ENCODE measurements around the gene DCLK3.

DCLK3 gene

DNA sequence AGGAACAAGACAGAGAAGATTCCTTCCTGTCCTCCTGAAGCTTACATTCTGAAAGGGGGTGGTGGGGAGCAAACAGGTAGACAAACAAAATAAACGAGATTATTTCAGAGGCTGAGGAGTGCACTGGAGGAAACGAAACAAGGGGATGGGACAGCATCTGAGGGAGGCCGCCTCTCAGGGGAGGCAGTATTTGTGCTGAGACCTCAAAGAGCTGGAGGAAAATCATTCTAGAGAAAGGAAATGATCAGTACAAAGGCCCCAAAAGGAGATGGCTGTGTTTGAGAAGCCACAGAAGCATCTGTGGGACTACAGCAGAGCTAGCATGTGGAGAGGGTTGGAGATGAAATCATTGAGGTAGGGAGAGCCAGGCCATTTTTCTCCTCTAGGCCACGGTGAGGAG is 55.1 kb downstream of the DCLK3 start:
- intact Hi-C loops (cut with DNase I; ENCODE audit: low total_unique reads): no loop called here

DNA sequence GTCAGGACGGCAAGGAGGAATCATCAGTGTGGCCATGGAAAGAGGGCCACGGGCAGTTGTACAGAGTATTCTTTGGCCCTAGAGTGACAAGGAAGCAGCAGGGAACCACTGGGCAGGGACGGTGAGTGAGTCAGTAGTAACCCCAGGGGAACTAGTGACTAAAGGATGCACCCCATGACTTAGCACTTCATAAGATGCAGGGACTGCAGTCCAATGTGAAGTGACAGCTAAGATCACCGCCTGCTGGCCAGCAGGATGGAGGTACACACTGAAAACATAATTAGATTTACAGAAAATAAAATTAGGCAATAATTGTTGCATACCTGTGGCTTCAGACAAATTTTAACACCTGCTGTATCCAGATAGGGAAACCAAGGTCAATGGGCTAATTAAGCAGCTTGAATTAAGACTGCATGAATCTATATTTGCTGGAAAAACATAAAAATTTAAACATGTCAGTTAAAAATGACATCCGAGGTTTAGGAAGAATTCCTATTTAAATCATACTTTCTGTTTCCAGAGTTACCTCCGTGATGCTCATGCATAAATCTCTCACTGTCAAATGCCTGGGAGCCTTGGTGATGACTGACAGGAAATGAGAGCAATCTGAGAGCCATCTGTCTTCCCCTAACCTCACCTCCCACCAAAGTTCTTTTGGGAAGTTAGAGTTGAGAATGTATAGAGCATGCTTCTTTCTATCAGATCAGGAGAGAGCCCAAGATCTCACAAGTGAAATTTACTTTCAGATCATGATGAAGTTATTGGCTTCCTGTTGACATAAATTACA is 56.5 kb downstream of the DCLK3 start:
- TF ChIP-seq, protein P1, sequence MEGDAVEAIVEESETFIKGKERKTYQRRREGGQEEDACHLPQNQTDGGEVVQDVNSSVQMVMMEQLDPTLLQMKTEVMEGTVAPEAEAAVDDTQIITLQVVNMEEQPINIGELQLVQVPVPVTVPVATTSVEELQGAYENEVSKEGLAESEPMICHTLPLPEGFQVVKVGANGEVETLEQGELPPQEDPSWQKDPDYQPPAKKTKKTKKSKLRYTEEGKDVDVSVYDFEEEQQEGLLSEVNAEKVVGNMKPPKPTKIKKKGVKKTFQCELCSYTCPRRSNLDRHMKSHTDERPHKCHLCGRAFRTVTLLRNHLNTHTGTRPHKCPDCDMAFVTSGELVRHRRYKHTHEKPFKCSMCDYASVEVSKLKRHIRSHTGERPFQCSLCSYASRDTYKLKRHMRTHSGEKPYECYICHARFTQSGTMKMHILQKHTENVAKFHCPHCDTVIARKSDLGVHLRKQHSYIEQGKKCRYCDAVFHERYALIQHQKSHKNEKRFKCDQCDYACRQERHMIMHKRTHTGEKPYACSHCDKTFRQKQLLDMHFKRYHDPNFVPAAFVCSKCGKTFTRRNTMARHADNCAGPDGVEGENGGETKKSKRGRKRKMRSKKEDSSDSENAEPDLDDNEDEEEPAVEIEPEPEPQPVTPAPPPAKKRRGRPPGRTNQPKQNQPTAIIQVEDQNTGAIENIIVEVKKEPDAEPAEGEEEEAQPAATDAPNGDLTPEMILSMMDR (IDR thresholded peaks at IDR 0.05): no peak
- Histone ChIP-seq H3K36me3 (no peaks in the 10 kb centered on the region), H3K4me1 (no peaks in the 10 kb centered on the region), H3K4me3 (no peak overlapping the region), H3K9me3 (no peaks in the 10 kb centered on the region), H3K27ac (no peak overlapping the region), H3K27me3 (no peaks in the 10 kb centered on the region)
- intact Hi-C loops (cut with DNase I; ENCODE audit: low total_unique reads): no loop called here
- no peak for DNase-seq

More for the DNA sequence above, 55.1 kb downstream of the DCLK3 start:
- H3K4me3 ChIP-seq: no peak overlapping the region
- no peak overlapping the region for H3K27ac ChIP-seq
- H3K36me3 ChIP-seq: no peaks in the 10 kb centered on the region
- no peaks in the 10 kb centered on the region for H3K27me3 ChIP-seq
- no peaks in the 10 kb centered on the region for H3K4me1 ChIP-seq
- no peak for DNase-seq
- no peaks in the 10 kb centered on the region for H3K9me3 ChIP-seq
- TF ChIP-seq, protein P1 (IDR thresholded peaks at IDR 0.05): no peak

DNA sequence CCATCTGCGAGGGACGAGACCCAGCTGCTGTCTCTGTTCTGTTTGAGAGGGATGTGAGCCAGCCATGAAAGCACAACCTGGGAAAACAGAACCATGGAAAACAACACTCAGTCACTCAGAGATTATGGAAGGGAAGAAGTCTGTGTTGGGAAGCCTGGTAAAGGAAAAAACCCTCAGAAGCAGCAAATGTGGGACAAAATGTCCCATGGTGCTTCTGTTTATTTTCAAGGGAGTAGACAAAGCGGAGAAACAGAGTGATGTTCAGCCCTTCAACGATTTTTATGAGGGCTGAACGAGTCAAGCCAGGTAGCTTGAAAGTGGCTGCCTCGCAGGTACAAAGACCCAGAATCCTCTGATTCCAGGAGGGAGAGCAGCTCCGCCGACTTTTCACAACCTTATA is 59.3 kb downstream of the DCLK3 start:
- intact Hi-C loops (cut with DNase I; ENCODE audit: low total_unique reads): no loop called here
- H3K4me1 ChIP-seq: no peaks in the 10 kb centered on the region

DNA sequence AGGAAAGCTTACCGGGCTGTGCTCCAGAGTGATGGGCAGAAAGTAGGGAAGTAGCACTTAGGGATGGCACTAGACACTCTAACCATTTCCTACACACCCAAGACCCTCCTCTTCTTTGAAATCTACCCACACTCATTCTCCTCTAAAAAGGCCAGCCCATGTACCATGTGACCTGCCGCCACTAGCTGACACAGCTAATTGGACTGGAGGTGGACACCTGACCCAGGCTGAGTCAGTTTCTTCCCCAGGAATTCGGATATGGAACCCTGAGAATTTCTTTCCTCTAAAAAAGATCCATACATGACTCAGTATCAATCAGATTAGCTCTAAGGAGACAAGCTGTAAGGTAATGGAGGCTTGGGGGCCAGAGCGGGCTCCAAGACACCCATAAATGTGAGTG is 60.1 kb downstream of the DCLK3 start:
- H3K27me3 ChIP-seq: no peaks in the 10 kb centered on the region
- no peaks in the 10 kb centered on the region for H3K36me3 ChIP-seq
- H3K4me1 ChIP-seq: no peaks in the 10 kb centered on the region
- no peak overlapping the region for H3K27ac ChIP-seq
- intact Hi-C loops (cut with DNase I; ENCODE audit: low total_unique reads): no loop called here
- H3K9me3 ChIP-seq: no peaks in the 10 kb centered on the region
- TF ChIP-seq, protein P1 (IDR thresholded peaks at IDR 0.05): no peak
- H3K4me3 ChIP-seq: no peak overlapping the region
- no peak for DNase-seq

More for the DNA sequence above, 59.3 kb downstream of the DCLK3 start:
- Histone ChIP-seq H3K27ac (no peak overlapping the region), H3K36me3 (no peaks in the 10 kb centered on the region), H3K4me3 (no peak overlapping the region), H3K9me3 (no peaks in the 10 kb centered on the region), H3K27me3 (no peaks in the 10 kb centered on the region)
- no peak for DNase-seq
- TF ChIP-seq, protein P1 (IDR thresholded peaks at IDR 0.05): no peak

DNA sequence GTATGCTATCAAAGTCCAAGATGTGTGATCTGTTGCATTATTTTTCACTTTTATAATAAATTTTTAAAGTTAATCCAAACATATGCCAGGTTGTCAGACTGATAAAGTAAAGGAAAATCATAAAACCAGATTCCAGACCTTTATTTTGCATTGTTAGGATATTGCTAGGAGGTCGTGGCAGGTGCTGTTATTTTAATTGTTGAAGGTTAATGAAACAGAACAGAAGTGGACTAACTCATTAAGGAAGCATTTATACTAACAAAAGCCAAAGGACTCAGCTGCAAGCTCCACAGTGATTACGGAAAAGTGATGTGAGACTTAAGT is 63.1 kb downstream of the DCLK3 start:
- intact Hi-C loops (cut with DNase I; ENCODE audit: low total_unique reads): loop anchor here (2.0 kb wide), 1 partner anchor 734 kb away; no protein-coding TSS in a partner anchor
- H3K36me3 ChIP-seq: no peaks in the 10 kb centered on the region
- no peaks in the 10 kb centered on the region for H3K27me3 ChIP-seq

More for the DNA sequence above, 63.1 kb downstream of the DCLK3 start:
- no peak overlapping the region for H3K27ac ChIP-seq
- TF ChIP-seq, protein P1 (IDR thresholded peaks at IDR 0.05): no peak
- no peak overlapping the region for H3K4me3 ChIP-seq
- H3K4me1 ChIP-seq: no peaks in the 10 kb centered on the region
- DNase-seq: no peak
- no peaks in the 10 kb centered on the region for H3K9me3 ChIP-seq
